ENCODE data around the gene COL8A2. TPM values are rescaled to one million over a fixed set of nuclear protein-coding genes. Genes with fewer than 3 reads are reported as not detected.

COL8A2 gene
- total RNA-seq, 1 experiment from 2014 or later: 1.4 TPM

DNA sequence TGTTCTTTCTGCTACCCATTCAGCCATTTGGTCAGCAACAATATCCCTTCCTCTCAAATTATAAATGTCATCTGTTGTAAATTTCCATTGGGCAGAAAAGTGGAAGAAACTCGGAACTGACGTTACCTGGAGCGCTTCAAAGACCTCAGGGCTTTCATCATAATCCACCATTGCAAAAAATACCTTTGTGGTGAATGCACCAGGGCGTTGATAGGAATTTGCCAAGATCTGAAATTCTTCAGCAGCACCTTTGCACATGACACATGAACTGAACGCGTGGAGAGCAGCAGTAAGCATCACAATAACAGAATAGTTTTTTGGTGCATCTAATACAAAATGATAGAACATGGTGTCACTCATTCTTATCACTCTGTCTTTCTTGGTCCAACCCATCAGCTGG lies 44.2 kb downstream of the COL8A2 start:
- no peaks in the 10 kb centered on the region for H3K27me3 ChIP-seq
- H3K36me3 ChIP-seq: no peaks in the 10 kb centered on the region
- H3K4me3 ChIP-seq: no peak overlapping the region
- no peaks in the 10 kb centered on the region for H3K9me3 ChIP-seq
- no peak for DNase-seq

DNA sequence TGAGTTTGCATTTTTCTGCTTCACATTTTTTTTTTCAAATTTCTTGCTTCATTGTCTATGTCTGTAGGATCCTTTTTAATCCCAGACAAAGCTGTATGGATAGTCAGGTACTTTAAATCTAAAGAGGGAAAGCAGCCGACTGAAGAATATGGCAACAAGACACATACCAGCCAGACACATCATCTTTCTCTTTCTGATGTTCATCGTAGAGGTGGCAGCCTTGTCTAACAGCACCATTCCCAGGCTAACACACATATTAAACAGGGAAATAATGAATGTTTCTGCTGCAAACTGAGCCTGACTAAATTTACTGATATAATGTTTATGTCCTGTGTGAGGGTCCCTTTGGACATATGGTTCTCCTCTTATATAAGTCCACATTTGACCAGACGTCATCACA lies 44.8 kb downstream of the COL8A2 start:
- H3K9me3 ChIP-seq: no peaks in the 10 kb centered on the region
- no peaks in the 10 kb centered on the region for H3K36me3 ChIP-seq
- no peaks in the 10 kb centered on the region for H3K27me3 ChIP-seq
- DNase-seq: no peak
- no peak overlapping the region for H3K4me3 ChIP-seq

DNA sequence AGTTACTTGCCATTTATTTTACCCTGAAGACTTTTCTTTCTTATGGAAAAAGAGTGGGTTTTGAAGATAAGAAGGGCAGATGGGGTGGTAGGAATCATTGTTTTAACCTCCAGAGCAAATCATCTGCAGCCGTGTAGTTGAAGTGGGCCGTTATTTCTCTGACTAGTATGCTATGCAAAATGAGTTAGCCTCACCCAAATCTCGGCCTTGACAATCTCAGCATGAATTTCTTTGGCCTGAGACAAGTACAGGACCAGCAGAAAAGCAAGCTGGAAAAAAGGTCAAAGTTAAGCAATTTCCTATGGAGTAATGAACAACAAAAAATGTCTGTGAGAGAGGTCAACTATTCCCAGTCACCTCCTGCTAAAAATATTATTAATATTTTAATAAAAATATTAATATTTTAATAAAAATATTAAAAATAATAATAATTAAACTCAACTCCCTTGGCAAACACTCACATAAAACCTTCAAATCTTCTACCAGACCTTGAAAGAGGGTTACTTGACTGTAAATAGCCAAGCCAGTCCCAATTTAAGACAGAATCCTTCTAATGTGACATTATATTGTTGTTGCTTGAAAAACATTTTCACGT lies 47.9 kb downstream of the COL8A2 start:
- H3K9me3 ChIP-seq: no peaks in the 10 kb centered on the region
- H3K36me3 ChIP-seq: no peaks in the 10 kb centered on the region
- no peak overlapping the region for H3K4me3 ChIP-seq
- no peaks in the 10 kb centered on the region for H3K27me3 ChIP-seq
- no peak for DNase-seq

DNA sequence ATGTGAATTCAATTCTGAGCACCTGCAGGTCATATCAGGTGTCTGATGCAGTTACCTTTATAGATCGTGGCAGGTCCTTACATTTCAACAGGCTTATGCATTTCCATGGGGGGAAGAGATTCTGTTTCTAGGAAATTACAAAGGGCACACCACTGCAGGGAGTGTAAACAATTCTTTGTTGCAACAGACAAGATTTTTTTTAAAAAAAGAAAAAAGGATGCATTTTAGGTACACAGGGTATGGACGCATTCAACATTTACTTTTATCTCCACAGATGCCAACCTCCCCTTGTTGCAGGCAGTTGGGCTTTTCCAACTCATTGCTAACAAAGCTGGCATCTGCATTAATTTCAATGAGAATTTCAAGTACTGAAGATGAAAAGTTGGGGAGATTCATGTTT lies 54.7 kb downstream of the COL8A2 start:
- Histone ChIP-seq H3K9me3 (no peaks in the 10 kb centered on the region), H3K36me3 (no peaks in the 10 kb centered on the region), H3K27me3 (no peaks in the 10 kb centered on the region), H3K4me3 (no peak overlapping the region)
- no peak for DNase-seq

DNA sequence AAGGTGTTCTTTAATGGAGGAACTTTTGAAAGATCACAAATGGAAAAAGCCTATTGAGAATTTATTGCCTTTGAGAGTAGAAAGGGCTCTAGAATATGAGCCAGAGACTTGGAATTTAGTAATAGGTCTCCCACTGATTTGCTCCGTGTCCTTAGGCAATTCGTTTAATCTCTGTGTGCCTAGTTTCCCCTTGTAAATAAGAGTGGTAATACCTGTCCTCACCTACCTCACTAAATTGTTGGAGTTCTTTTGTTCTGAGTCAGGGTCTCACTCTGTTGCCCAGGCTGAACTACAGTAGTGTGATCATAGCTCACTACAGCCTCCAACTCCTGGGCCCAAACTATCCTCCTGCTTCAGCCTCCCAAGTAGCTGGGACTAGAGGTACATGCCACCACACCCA lies 56.2 kb downstream of the COL8A2 start:
- Histone ChIP-seq H3K9me3 (no peaks in the 10 kb centered on the region), H3K27me3 (no peaks in the 10 kb centered on the region), H3K36me3 (no peaks in the 10 kb centered on the region), H3K4me3 (no peak overlapping the region)
- DNase-seq: no peak

DNA sequence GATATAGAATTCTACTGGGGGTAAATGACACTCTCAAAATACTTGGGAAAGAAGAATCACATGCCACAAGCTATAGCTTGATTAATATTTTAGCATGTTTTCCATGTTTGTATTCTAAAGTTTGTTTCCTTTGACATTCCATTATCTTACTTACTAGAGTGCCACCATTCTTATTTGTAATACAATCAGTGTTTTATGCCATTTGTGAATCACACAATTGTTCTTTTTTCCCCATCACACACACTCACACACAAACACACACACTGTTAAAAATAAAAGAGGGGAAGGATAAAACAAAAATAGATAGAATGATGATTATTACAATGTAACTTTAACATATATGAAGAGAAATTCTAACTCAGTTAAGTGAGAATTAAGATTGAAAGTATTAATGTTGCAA lies 57.2 kb downstream of the COL8A2 start:
- no peak for DNase-seq
- no peak overlapping the region for H3K4me3 ChIP-seq
- H3K9me3 ChIP-seq: no peaks in the 10 kb centered on the region
- no peaks in the 10 kb centered on the region for H3K27me3 ChIP-seq
- no peaks in the 10 kb centered on the region for H3K36me3 ChIP-seq

DNA sequence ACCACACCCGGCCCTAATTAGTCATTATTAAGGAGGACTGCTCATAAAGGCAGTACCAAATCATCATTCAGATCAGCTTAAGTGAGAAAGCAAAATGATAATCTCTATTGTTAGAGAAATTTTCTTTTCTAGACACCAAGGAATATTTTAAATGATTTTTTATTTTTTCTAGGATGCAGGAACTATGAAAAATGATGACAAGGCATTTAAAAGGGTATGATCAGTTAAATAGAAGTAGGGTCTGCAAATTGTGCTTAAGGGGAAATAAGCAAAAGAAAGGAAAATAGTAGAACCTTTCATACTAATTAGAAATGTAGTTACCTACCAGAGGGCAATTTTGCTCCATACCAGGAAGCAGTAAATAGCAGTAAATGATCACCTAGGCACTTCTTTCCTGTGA lies 62.7 kb downstream of the COL8A2 start:
- no peaks in the 10 kb centered on the region for H3K27me3 ChIP-seq
- no peak for DNase-seq
- H3K9me3 ChIP-seq: no peaks in the 10 kb centered on the region
- H3K4me3 ChIP-seq: no peak overlapping the region
- H3K36me3 ChIP-seq: no peaks in the 10 kb centered on the region

DNA sequence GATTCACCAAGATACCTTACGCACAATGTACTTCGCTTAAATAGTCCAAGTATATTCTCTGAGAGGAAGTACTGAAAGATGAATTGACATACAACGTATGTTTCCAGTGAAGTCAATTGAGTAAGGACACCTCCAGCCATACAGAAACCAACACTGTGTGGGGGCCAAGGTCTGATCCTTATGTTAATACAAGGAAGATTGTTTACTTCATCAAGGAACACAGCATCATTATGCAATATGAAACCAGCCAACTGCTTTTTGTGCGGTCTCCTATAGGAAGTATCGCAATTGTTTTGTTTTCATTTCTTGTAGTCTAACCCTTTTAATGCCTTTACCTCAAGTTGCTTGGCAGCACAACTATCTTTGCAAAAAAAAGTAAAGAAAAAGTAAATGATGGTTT lies 69.3 kb downstream of the COL8A2 start:
- no peak for DNase-seq
- H3K9me3 ChIP-seq: no peaks in the 10 kb centered on the region
- peaks cover 2% of the 10 kb centered on the region; the same call in 1 of the 2 replicates for H3K36me3 ChIP-seq
- no peaks in the 10 kb centered on the region for H3K27me3 ChIP-seq
- no peak overlapping the region for H3K4me3 ChIP-seq

DNA sequence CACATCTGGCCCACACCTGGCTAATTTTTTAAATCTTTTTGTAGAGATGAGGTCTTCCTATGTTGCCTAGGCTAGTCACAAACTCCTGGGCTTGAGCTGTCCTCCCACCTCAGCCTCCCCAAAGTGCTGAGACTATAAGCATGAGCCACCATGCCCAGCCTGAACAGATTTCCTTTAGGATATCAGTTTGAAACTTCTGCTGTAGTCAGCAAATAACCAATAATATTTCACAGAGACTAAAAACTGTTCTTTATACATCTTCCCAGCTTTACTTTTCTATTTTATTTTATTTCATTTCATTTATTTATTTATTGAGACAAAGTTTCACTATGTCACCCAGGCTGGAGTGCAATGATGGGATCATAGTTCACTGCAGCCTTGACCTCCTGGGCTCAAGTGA lies 71.0 kb downstream of the COL8A2 start:
- DNase-seq: no peak
- no peaks in the 10 kb centered on the region for H3K27me3 ChIP-seq
- H3K36me3 ChIP-seq: peaks cover 2% of the 10 kb centered on the region
- H3K9me3 ChIP-seq: no peaks in the 10 kb centered on the region
- H3K4me3 ChIP-seq: no peak overlapping the region

DNA sequence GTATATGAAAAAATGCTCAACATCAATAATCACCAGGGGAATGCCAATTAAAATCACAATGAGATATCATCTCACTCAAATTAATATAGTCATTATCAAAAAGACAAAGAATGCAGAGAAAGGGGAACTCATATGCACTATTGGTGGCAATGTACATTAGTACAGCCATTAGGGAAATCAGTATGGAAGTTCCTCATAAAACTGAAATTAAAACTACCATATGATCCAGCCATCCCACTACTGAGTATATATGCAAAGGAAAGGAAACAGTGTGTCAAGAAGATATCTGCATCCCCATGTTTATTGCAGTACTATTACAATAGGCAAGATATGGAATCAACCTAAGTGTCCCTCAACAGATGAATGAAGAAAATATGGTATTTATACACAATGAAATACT lies 73.2 kb downstream of the COL8A2 start:
- Histone ChIP-seq H3K9me3 (no peaks in the 10 kb centered on the region), H3K36me3 (peaks cover 2% of the 10 kb centered on the region), H3K4me3 (no peak overlapping the region), H3K27me3 (no peaks in the 10 kb centered on the region)
- DNase-seq: no peak

Other genes with a start within 250 kb of the COL8A2 start
- 3.6 and 8.8 TPM in 2 replicates for gene AGO1, start 242.0 kb downstream of the COL8A2 start, total RNA-seq (2014; rRNA removed; shearing (Covaris generic); ENCODE audit: low replicate concordance)
- 4.3 and 31.5 TPM in 2 replicates for gene AGO3, start 194.1 kb downstream of the COL8A2 start, total RNA-seq (2014; rRNA removed; shearing (Covaris generic); ENCODE audit: low replicate concordance)
- gene TEKT2, start 41.1 kb downstream of the COL8A2 start, total RNA-seq (2014; rRNA removed; shearing (Covaris generic); ENCODE audit: low replicate concordance): not detected in 2 replicates
- gene ADPRS, start 36.3 kb downstream of the COL8A2 start, total RNA-seq (2014; rRNA removed; shearing (Covaris generic); ENCODE audit: low replicate concordance): 64.5 and 65.4 TPM in 2 replicates
- gene TRAPPC3, start 24.3 kb upstream of the COL8A2 start, total RNA-seq (2014; rRNA removed; shearing (Covaris generic); ENCODE audit: low replicate concordance): 158 and 194 TPM in 2 replicates
- 104 and 154 TPM in 2 replicates for gene MAP7D1, start 30.9 kb upstream of the COL8A2 start, total RNA-seq (2014; rRNA removed; shearing (Covaris generic); ENCODE audit: low replicate concordance)
- 77.6 and 84.6 TPM in 2 replicates for gene THRAP3, start 99.2 kb upstream of the COL8A2 start, total RNA-seq (2014; rRNA removed; shearing (Covaris generic); ENCODE audit: low replicate concordance)
- 0.03 TPM in 1 of 2 replicates, not detected in the other for gene SH3D21, start 181.1 kb upstream of the COL8A2 start, total RNA-seq (2014; rRNA removed; shearing (Covaris generic); ENCODE audit: low replicate concordance)
- 1.9 and 7.0 TPM in 2 replicates for gene EVA1B, start 198.4 kb upstream of the COL8A2 start, total RNA-seq (2014; rRNA removed; shearing (Covaris generic); ENCODE audit: low replicate concordance)

Data from MG63 (cell line).